GM12878 (cell line): ENCODE results near the gene HNRNPA0. TPM values are rescaled to one million over a fixed set of nuclear protein-coding genes. Genes with fewer than 3 reads are reported as not detected.

ENCODE experiments used
- ATAC-seq: fragments of 200-7000 bp; cut with Tn5 transposase; 3 replicates; pipeline ENCODE4 v1.9.1; 2020; ENCODE audit warnings: mild to moderate bottlenecking, moderate library complexity
- BruUV-seq: library from RNA; stranded (reverse); fragments of 400-500 nt; replicated peaks from 2 replicates; lab custom pipeline; 2021; lab: Mats Ljungman, UMichigan
- CTCF ChIA-PET: fragments of 300-600 bp; sonication (Branson Sonifier 250); formaldehyde crosslinking; extraction: SDS; loops from one replicate; lab custom pipeline; 2021; ENCODE audit warnings: inconsistent platforms; lab: Yijun Ruan, JAX
- POLR2A ChIA-PET: fragments of 350-600 bp; formaldehyde crosslinking; extraction: SDS; loops from one replicate; lab custom pipeline; 2021; ENCODE audit warnings: inconsistent platforms; lab: Charles Lee
- RAD21 ChIA-PET: fragments of 300-600 bp; sonication (Branson Sonifier 250); formaldehyde crosslinking; loops from one replicate; lab custom pipeline; 2023; ENCODE audit warnings: antibody characterized with exemption; ENCODE audit not compliant: unreplicated experiment; lab: Charles Lee
- SMC1A ChIA-PET: fragments of 300-600 bp; sonication (Branson Sonifier 250); formaldehyde crosslinking; loops from one replicate; lab custom pipeline; 2023; ENCODE audit not compliant: unreplicated experiment, uncharacterized antibody; lab: Charles Lee
- DNase-seq: peaks from one replicate; pipeline ENCODE4 v3.0.0-alpha.2; 2011; ENCODE audit warnings: low read depth, low spot score
- FAIRE-seq: peaks from 3 replicates; lab custom pipeline; 2011; peaks lifted over from hg19 to GRCh38; lab: Jason Lieb, UNC
- H2AFZ ChIP-seq: 2 replicates; pipeline ENCODE4 v1.6.0; 2011; ENCODE audit warnings: low read depth, low read length, control low read depth; ENCODE audit not compliant: control insufficient read depth
- H3K27ac ChIP-seq: 2 replicates; pipeline ENCODE4 v1.5.1; 2011; ENCODE audit warnings: control low read depth; ENCODE audit not compliant: control insufficient read depth, insufficient read depth
- H3K27me3 ChIP-seq, 2 experiments: replicated peaks in 1 of 2; 2 replicates each; pipeline versions ENCODE4 v1.6.0 to v1.6.1; 2011; ENCODE audit warnings: low read length in 1 of 2; ENCODE audit not compliant: control insufficient read depth in 2 of 2, insufficient read depth in 2 of 2
- H3K36me3 ChIP-seq, 2 experiments: 2 replicates each; pipeline ENCODE4 v1.5.1; 2011; ENCODE audit warnings: low read length in 1 of 2; ENCODE audit not compliant: control insufficient read depth in 2 of 2, insufficient read depth in 2 of 2
- H3K4me1 ChIP-seq: 2 replicates; pipeline ENCODE4 v1.6.1; 2011; ENCODE audit warnings: mild to moderate bottlenecking, low read length, moderate library complexity, mixed read lengths; ENCODE audit not compliant: control insufficient read depth, insufficient read depth
- H3K4me2 ChIP-seq: 2 replicates; pipeline ENCODE4 v1.6.0; 2011; ENCODE audit warnings: control low read depth; ENCODE audit not compliant: control insufficient read depth, insufficient read depth
- H3K4me3 ChIP-seq: fragments of 200-600 bp; sonication (generic); 2 replicates; pipeline ENCODE4 v1.5.1; 2016
- H3K79me2 ChIP-seq: 2 replicates; pipeline ENCODE4 v1.6.0; 2011; ENCODE audit warnings: low read length; ENCODE audit not compliant: control insufficient read depth, insufficient read depth
- H3K9ac ChIP-seq: 2 replicates; pipeline ENCODE4 v1.8.0; 2011; ENCODE audit warnings: low read length, control low read depth, mixed read lengths; ENCODE audit not compliant: control insufficient read depth, insufficient read depth
- H3K9me3 ChIP-seq: replicated peaks from 3 replicates; pipeline ENCODE4 v1.5.1; 2011; ENCODE audit warnings: mild to moderate bottlenecking, low read length; ENCODE audit not compliant: control insufficient read depth, insufficient read depth
- H4K20me1 ChIP-seq: 2 replicates; pipeline ENCODE4 v1.6.0; 2011; ENCODE audit not compliant: control insufficient read depth, insufficient read depth
- DPF2 ChIP-seq: fragments of 450-650 bp; IDR thresholded peaks from 2 replicates; pipeline ENCODE4 v1.6.1; 2017; ENCODE audit warnings: mild to moderate bottlenecking
- GABPA ChIP-seq: IDR thresholded peaks from 2 replicates; pipeline ENCODE4 v1.6.1; 2014; ENCODE audit warnings: antibody characterized with exemption, low read depth, mild to moderate bottlenecking, inconsistent platforms
- IRF4 ChIP-seq: IDR thresholded peaks from 2 replicates; pipeline ENCODE4 v1.6.1; 2011; ENCODE audit warnings: low read depth, low read length
- POLR2AphosphoS5 ChIP-seq: IDR thresholded peaks from 2 replicates; pipeline ENCODE4 v1.6.1; 2011; ENCODE audit warnings: mild to moderate bottlenecking, low read length, inconsistent platforms
- RFX5 ChIP-seq: IDR thresholded peaks from 2 replicates; pipeline ENCODE4 v1.6.1; 2011; ENCODE audit warnings: low read depth, low read length, improper control_type of control experiment
- USF1 ChIP-seq: IDR thresholded peaks from 2 replicates; pipeline ENCODE4 v1.6.1; 2011; ENCODE audit warnings: borderline replicate concordance, low read depth, mild to moderate bottlenecking, moderate library complexity, mixed read lengths, low read length; ENCODE audit not compliant: insufficient read depth; ENCODE audit errors: extremely low read length
- WRNIP1 ChIP-seq: IDR thresholded peaks from 2 replicates; pipeline ENCODE4 v1.6.1; 2011; ENCODE audit warnings: low read depth, low read length, improper control_type of control experiment, borderline replicate concordance
- YY1 ChIP-seq: IDR thresholded peaks from 2 replicates; pipeline ENCODE4 v1.6.1; 2011; ENCODE audit warnings: low read depth, mild to moderate bottlenecking, low read length
- ZNF274 ChIP-seq: IDR thresholded peaks from one replicate; pipeline ENCODE4 v1.8.0; 2011; ENCODE audit not compliant: insufficient read length, insufficient read depth
- WGBS: methylation state at CpG from one replicate; pipeline ENCODE4 v1.1.6; 2016; ENCODE audit warnings: low lambda C conversion rate; ENCODE audit not compliant: insufficient replicate concordance, insufficient coverage; ENCODE audit errors: missing lambda C conversion rate; 5-methylcytosine and 5-hydroxymethylcytosine counted together
- in situ Hi-C: fragments of 300-500 bp; cut with MboI; formaldehyde crosslinking; loops from 9 replicates; pipeline ENCODE4 v1.14.3; 2018; ENCODE audit warnings: mixed read lengths
- intact Hi-C: fragments of 100-400 bp; cut with micrococcal nuclease; formaldehyde crosslinking; loops from one replicate; pipeline ENCODE4 v1.14.2; 2022; ENCODE audit not compliant: unreplicated experiment
- polyA plus RNA-seq, 11 experiments: library from polyadenylated mRNA; depleted of rRNA in 4 of 11; unstranded in 6 of 11; stranded (reverse) in 5 of 11; fragments of >200 nt; fragmentation: Nextera tagmentation in 4 of 11; fragmentation: Illumina TruSeq in 1 of 11; extraction: Ambion mirVana in 4 of 11; extraction: Trizol in 1 of 11; gene quantifications; 1 replicate in 1 of 11; 2 replicates in 10 of 11; pipeline versions ENCODE4 v1.2.1 to v1.2.3, GENCODE V29; 2011 to 2016; ENCODE audit warnings: inconsistent platforms in 2 of 11, missing spikeins in 2 of 11, low read depth in 1 of 11
- total RNA-seq, 4 experiments: library from RNA; depleted of rRNA in 3 of 4; stranded (reverse); fragments of >200 nt in 3 of 4; fragmentation: Illumina TruSeq in 1 of 4; extraction: Trizol in 1 of 4; gene quantifications; 2 replicates each; pipeline versions ENCODE4 v1.2.1 to v1.2.3, GENCODE V29; 2013 to 2021

HNRNPA0 gene
- total and polyA plus RNA-seq, 10 of the 15 experiments (the other 5 are each of a cell fraction or from before 2014, with no cell fraction given) = 6.3 to 45.0 (median 12.5) TPM

GRCh38 chr5:137796279-137796678 lies 42.1 kb upstream of the HNRNPA0 start (continued):
- TF ChIP-seq USF1 (no peak), POLR2AphosphoS5 (no peak), YY1 (no peak)

GRCh38 chr5:137794863-137795262 lies 40.7 kb upstream of the HNRNPA0 start:
- Histone ChIP-seq H2AFZ (no peak overlapping the region), H3K27ac (no peak overlapping the region), H3K4me3 (no peak overlapping the region), H3K9me3 (no peaks in the 10 kb centered on the region), H3K79me2 (no peaks in the 10 kb centered on the region), H3K4me2 (no peak overlapping the region), H4K20me1 (no peaks in the 10 kb centered on the region), H3K36me3 (no peaks in the 10 kb centered on the region), H3K27me3 (no peaks in the 10 kb centered on the region)
- no CpG with 5 or more reads among the region's 5 CpGs for WGBS
- intact Hi-C loops = no loop called here
- FAIRE-seq = no peak
- ChIA-PET RAD21 (no interaction called here), CTCF (no interaction called here), POLR2A (no interaction called here)
- no TSS peak for BruUV-seq
- in situ Hi-C loops = no loop called here
- no peak for DNase-seq
- TF ChIP-seq WRNIP1 (no peak), DPF2 (no peak), IRF4 (no peak), GABPA (no peak), ZNF274 (no peak), RFX5 (no peak)
- TF ChIP-seq, all 136 proteins: peak for 0
- SMC1A ChIA-PET = interaction anchor here (0.6 kb wide), 1 partner anchor 202 kb away, joined by 3 read pairs; no protein-coding TSS in a partner anchor
- no peaks in the 10 kb centered on the region for H3K4me1 ChIP-seq
- ATAC-seq = no peak
- H3K9ac ChIP-seq = no peak overlapping the region
